Liver (tissue), 9 donors: Measurements from ENCODE around the gene TNFRSF13B. TPM values are rescaled to one million over a fixed set of nuclear protein-coding genes. Genes with fewer than 3 reads are reported as not detected.
"Not testable (repeated sequence)": the region's sequence is repeated elsewhere in the genome, so short reads cannot be mapped to it uniquely, and the experiment has no call there.

ENCODE experiments used
- DNase-seq: peaks from one replicate; pipeline ENCODE4 v3.0.0-alpha.2; 2017; ENCODE audit warnings: low spot score
- H3K27ac ChIP-seq, 2 donors: one replicate each; pipeline ENCODE4 v1.7.0; 2013; ENCODE audit warnings: inconsistent platforms in 2 of 2, low read length in 2 of 2, control low read depth in 1 of 2, low read depth in 1 of 2, mild to moderate bottlenecking in 1 of 2
- H3K27me3 ChIP-seq, 4 donors: one replicate each; pipeline versions ENCODE4 v1.6.1 to v1.7.0; 2013; ENCODE audit warnings: low read length in 3 of 4, inconsistent platforms in 1 of 4, mild to moderate bottlenecking in 1 of 4, moderate library complexity in 1 of 4; ENCODE audit not compliant: control insufficient read depth in 4 of 4, insufficient read depth in 4 of 4
- H3K36me3 ChIP-seq, 4 donors: one replicate each; pipeline versions ENCODE4 v1.6.1 to v1.7.0; 2013; ENCODE audit warnings: low read length in 3 of 4, mild to moderate bottlenecking in 3 of 4, low read depth in 1 of 4, moderate library complexity in 1 of 4; ENCODE audit not compliant: control insufficient read depth in 4 of 4, insufficient read depth in 3 of 4
- H3K4me1 ChIP-seq, 4 donors: one replicate each; pipeline versions ENCODE4 v1.6.1 to v1.7.0; 2013; ENCODE audit warnings: low read length in 3 of 4, mild to moderate bottlenecking in 3 of 4, moderate library complexity in 1 of 4; ENCODE audit not compliant: control insufficient read depth in 4 of 4, insufficient read depth in 4 of 4
- H3K4me3 ChIP-seq, 3 donors: one replicate each; pipeline versions ENCODE4 v1.6.1 to v1.7.0; 2013; ENCODE audit warnings: low read length in 3 of 3, control low read depth in 1 of 3, low read depth in 1 of 3, mild to moderate bottlenecking in 1 of 3
- H3K9ac ChIP-seq, 2 donors: one replicate each; pipeline ENCODE4 v1.7.0; 2013; ENCODE audit warnings: low read length in 2 of 2, mild to moderate bottlenecking in 2 of 2, moderate library complexity in 2 of 2, control low read depth in 1 of 2, low read depth in 1 of 2
- H3K9me3 ChIP-seq, 4 donors: one replicate each; pipeline versions ENCODE4 v1.6.1 to v1.7.0; 2013; ENCODE audit warnings: low read length in 3 of 4; ENCODE audit not compliant: control insufficient read depth in 4 of 4
- EGR1 ChIP-seq, 2 donors: IDR thresholded peaks; 2 replicates each; pipeline ENCODE4 v1.6.1; 2016 to 2018; ENCODE audit warnings: antibody characterized with exemption in 2 of 2, low read depth in 2 of 2
- HNF4A ChIP-seq, 2 donors: conservative IDR thresholded peaks; 2 replicates each; pipeline ENCODE4 v1.6.1; 2016; ENCODE audit warnings: antibody characterized with exemption in 2 of 2, mild to moderate bottlenecking in 2 of 2
- MAX ChIP-seq: IDR thresholded peaks from 2 replicates; pipeline ENCODE4 v1.6.1; 2016; ENCODE audit warnings: antibody characterized with exemption
- NR2F2 ChIP-seq: IDR thresholded peaks from 2 replicates; pipeline ENCODE4 v1.6.1; 2016; ENCODE audit warnings: antibody characterized with exemption
- RAD21 ChIP-seq, 2 donors: IDR thresholded peaks; 2 replicates each; pipeline ENCODE4 v1.6.1; 2016; ENCODE audit warnings: antibody characterized with exemption in 2 of 2, mild to moderate bottlenecking in 2 of 2
- RXRA ChIP-seq, 2 donors: IDR thresholded peaks; 2 replicates each; pipeline ENCODE4 v1.6.1; 2017 to 2018; ENCODE audit warnings: antibody characterized with exemption in 2 of 2, mild to moderate bottlenecking in 1 of 2
- SP1 ChIP-seq: IDR thresholded peaks from 2 replicates; pipeline ENCODE4 v1.6.1; 2018; ENCODE audit warnings: antibody characterized with exemption, mild to moderate bottlenecking
- WGBS: extraction: QIAGEN DNeasy Blood & Tissue Kit; methylation state at CpG from one replicate; pipeline ENCODE4 v1.1.7; 2013; 5-methylcytosine and 5-hydroxymethylcytosine counted together
- polyA plus RNA-seq, 2 donors: library from polyadenylated mRNA; stranded (reverse) in 1 of 2; unstranded in 1 of 2; fragments of 200-250 nt in 1 of 2; fragments of >200 nt in 1 of 2; fragmentation: Nextera tagmentation in 1 of 2; extraction: Ambion mirVana in 1 of 2; gene quantifications; one replicate each; pipeline versions ENCODE4 v1.2.1 to v1.2.3, GENCODE V29; 2013 to 2015
- total RNA-seq, 2 donors: library from RNA; depleted of rRNA; stranded (reverse); fragments of >200 nt; gene quantifications; one replicate each; pipeline ENCODE4 v1.2.3, GENCODE V29; 2014
- TF ChIP-seq, protein P1 (sequence below): IDR thresholded peaks from 2 replicates; pipeline ENCODE4 v1.6.1; 2016; ENCODE audit warnings: antibody characterized with exemption, mild to moderate bottlenecking
- TF ChIP-seq, protein P2 (sequence below): fragments of 150-350 bp; IDR thresholded peaks from 2 replicates; pipeline ENCODE4 v1.5.1; 2017; ENCODE audit warnings: improper control_type of control experiment, low read depth, low read length; ENCODE audit not compliant: missing input control
- donor health status: healthy.
- donor health status: healthy.
- donor health status: healthy.
- donor health status: healthy.
- donor health status: healthy.

TNFRSF13B gene
- total and polyA plus RNA-seq, 4 donors: 0.17 to 0.26 TPM; not detected in 2

GRCh38 chr17:17004251-17004996 lies 32.5 kb upstream of the TNFRSF13B start:
- H3K9me3 ChIP-seq: no peaks in the 10 kb centered on the region
- no peak overlapping the region for H3K9ac ChIP-seq
- TF ChIP-seq EGR1 (IDR thresholded peaks at IDR 0.05; ENCODE audit: low read depth in 2 of 2) (no peak), RXRA (IDR thresholded peaks at IDR 0.05) (no peak), MAX (no peak)
- TF ChIP-seq, protein P1, sequence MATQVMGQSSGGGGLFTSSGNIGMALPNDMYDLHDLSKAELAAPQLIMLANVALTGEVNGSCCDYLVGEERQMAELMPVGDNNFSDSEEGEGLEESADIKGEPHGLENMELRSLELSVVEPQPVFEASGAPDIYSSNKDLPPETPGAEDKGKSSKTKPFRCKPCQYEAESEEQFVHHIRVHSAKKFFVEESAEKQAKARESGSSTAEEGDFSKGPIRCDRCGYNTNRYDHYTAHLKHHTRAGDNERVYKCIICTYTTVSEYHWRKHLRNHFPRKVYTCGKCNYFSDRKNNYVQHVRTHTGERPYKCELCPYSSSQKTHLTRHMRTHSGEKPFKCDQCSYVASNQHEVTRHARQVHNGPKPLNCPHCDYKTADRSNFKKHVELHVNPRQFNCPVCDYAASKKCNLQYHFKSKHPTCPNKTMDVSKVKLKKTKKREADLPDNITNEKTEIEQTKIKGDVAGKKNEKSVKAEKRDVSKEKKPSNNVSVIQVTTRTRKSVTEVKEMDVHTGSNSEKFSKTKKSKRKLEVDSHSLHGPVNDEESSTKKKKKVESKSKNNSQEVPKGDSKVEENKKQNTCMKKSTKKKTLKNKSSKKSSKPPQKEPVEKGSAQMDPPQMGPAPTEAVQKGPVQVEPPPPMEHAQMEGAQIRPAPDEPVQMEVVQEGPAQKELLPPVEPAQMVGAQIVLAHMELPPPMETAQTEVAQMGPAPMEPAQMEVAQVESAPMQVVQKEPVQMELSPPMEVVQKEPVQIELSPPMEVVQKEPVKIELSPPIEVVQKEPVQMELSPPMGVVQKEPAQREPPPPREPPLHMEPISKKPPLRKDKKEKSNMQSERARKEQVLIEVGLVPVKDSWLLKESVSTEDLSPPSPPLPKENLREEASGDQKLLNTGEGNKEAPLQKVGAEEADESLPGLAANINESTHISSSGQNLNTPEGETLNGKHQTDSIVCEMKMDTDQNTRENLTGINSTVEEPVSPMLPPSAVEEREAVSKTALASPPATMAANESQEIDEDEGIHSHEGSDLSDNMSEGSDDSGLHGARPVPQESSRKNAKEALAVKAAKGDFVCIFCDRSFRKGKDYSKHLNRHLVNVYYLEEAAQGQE: no peak
- H3K36me3 ChIP-seq: no peaks in the 10 kb centered on the region
- no peak overlapping the region for H3K27ac ChIP-seq
- 86% methylated on average over 19 of the region's 19 CpGs for WGBS
- DNase-seq: no peak
- H3K4me1 ChIP-seq: peaks cover 2 to 11% (median 8%) of the 10 kb centered on the region in 4 donors
- no peak overlapping the region for H3K4me3 ChIP-seq
- no peaks in the 10 kb centered on the region for H3K27me3 ChIP-seq

DNA sequence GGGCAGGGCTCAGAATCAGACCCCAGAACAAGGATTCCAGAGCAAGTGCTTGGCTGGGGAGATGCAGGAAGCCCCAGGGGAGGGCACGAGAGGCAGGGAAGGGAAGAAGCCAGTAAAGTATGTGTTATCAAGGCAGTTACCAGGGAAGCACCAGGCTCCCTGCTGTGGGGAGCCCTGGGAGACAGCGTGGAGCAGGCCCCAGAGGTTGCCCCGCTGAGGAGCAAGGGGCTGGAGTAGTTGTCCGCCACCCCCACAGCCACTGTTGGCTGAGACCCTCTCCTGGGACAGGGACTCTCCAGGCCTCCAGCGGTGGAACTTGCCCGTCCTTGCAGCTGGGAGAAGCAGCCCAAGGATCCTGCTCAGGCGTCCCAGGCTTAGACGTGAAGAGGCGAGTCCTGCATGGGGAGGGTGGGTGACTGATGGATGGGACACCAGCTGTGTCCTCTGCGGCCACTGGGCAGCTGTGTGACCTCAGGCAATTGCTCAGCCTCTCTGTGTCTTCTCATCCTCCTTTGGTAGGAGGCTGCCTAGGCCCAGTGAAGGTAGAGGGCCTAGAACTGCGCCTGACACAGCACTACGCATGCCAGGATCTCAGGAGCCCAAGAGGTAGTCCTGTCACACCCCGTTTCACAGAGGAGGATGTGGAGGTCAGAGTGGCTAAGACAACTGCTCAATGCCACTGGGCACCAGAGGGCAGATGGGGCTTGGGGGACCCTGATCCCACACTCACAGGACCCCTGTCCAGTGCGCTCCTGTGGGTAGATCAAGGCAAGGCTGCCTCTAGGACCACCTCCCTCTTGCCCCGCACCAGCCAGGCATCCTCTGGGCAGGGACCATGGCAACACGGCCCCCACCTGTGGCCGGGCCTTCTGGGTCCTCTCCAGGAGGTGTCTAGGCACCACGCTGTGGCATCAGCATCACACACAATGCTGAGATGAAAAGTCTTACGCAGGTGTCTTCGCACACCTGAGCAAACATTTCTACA lies 31.1 kb upstream of the TNFRSF13B start:
- not testable (repeated sequence) for H3K4me3 ChIP-seq, DNase-seq, H3K27ac ChIP-seq, H3K9ac ChIP-seq, H3K9me3 ChIP-seq, H3K36me3 ChIP-seq, H3K27me3 ChIP-seq
- peaks cover 0 to 11% (median 8%) of the 10 kb centered on the region in 4 donors for H3K4me1 ChIP-seq
- 93% methylated on average over 20 of the region's 20 CpGs for WGBS

- Histone ChIP-seq H3K9me3 (no peaks in the 10 kb centered on the region), H3K36me3 (no peaks in the 10 kb centered on the region), H3K27me3 (no peaks in the 10 kb centered on the region), H3K9ac (no peak overlapping the region), H3K4me3 (no peak overlapping the region), H3K27ac (no peak overlapping the region), H3K4me1 (peaks cover 0 to 11% (median 8%) of the 10 kb centered on the region in 4 donors)
- peak; percentile 44 for TF ChIP-seq SP1
- TF ChIP-seq, protein P1: no peak
- TF ChIP-seq HNF4A (conservative IDR thresholded peaks at IDR 0.05): peak; percentile 80 to 87
- TF ChIP-seq RXRA (IDR thresholded peaks at IDR 0.05): peak; percentile 44 to 68
- TF ChIP-seq NR2F2: no peak
- TF ChIP-seq RAD21 (IDR thresholded peaks at IDR 0.05): peak; percentile 97 to 98
- TF ChIP-seq, protein P2, sequence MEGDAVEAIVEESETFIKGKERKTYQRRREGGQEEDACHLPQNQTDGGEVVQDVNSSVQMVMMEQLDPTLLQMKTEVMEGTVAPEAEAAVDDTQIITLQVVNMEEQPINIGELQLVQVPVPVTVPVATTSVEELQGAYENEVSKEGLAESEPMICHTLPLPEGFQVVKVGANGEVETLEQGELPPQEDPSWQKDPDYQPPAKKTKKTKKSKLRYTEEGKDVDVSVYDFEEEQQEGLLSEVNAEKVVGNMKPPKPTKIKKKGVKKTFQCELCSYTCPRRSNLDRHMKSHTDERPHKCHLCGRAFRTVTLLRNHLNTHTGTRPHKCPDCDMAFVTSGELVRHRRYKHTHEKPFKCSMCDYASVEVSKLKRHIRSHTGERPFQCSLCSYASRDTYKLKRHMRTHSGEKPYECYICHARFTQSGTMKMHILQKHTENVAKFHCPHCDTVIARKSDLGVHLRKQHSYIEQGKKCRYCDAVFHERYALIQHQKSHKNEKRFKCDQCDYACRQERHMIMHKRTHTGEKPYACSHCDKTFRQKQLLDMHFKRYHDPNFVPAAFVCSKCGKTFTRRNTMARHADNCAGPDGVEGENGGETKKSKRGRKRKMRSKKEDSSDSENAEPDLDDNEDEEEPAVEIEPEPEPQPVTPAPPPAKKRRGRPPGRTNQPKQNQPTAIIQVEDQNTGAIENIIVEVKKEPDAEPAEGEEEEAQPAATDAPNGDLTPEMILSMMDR: peak; percentile 92
- DNase-seq: peak; percentile 84
- 11% methylated on average over 22 of the region's 22 CpGs for WGBS
Observed at GRCh38 chr17:17001874-17002520, 30.1 kb upstream of the TNFRSF13B start.
